Vagina (tissue), 2 donors: Measurements from ENCODE around the gene SBF2. TPM values are rescaled to one million over a fixed set of nuclear protein-coding genes. Genes with fewer than 3 reads are reported as not detected.

Source experiments
- DNase-seq, 2 donors: peaks; one replicate each; pipeline ENCODE4 v3.0.0-alpha.2; 2017; ENCODE audit errors: extremely low spot score in 2 of 2
- H3K27ac ChIP-seq: fragments of 200-600 bp; sonication (generic); one replicate; pipeline ENCODE4 v1.5.1; 2019
- H3K27me3 ChIP-seq: fragments of 200-600 bp; sonication (generic); one replicate; pipeline ENCODE4 v1.5.1; 2019
- H3K36me3 ChIP-seq, 2 donors: fragments of 200-600 bp; sonication (generic); one replicate each; pipeline ENCODE4 v1.5.1; 2017 to 2019
- H3K4me1 ChIP-seq: fragments of 200-600 bp; sonication (generic); one replicate; pipeline ENCODE4 v1.5.1; 2019
- H3K4me3 ChIP-seq, 2 donors: fragments of 200-600 bp; sonication (generic); 1 replicate in 1 of 2; 2 replicates in 1 of 2; pipeline ENCODE4 v1.5.1; 2016 to 2019
- H3K9me3 ChIP-seq: fragments of 200-600 bp; sonication (generic); one replicate; pipeline ENCODE4 v1.5.1; 2019
- CTCF ChIP-seq, 3 experiments: fragments of 450-650 bp in 2 of 3; fragments of 200-600 bp in 1 of 3; sonication (generic) in 1 of 3; IDR thresholded peaks; one replicate each; pipeline ENCODE4 v1.5.1; 2017 to 2019; ENCODE audit warnings: antibody characterized with exemption in 3 of 3, mild to moderate bottlenecking in 2 of 3, moderate library complexity in 2 of 3
- POLR2A ChIP-seq, 2 donors: fragments of 450-650 bp; IDR thresholded peaks; one replicate each; pipeline ENCODE4 v1.6.1; 2017; ENCODE audit warnings: antibody characterized with exemption in 2 of 2, mild to moderate bottlenecking in 2 of 2, moderate library complexity in 2 of 2
- POLR2AphosphoS5 ChIP-seq, 2 donors: sonication (generic); formaldehyde crosslinking; IDR thresholded peaks; one replicate each; pipeline ENCODE4 v1.9.0; 2017; ENCODE audit warnings: antibody characterized with exemption in 2 of 2, mild to moderate bottlenecking in 2 of 2, low read depth in 1 of 2; ENCODE audit not compliant: insufficient read depth in 1 of 2
- intact Hi-C: fragments of 100-400 bp; cut with DNase I; formaldehyde crosslinking; loops from one replicate; pipeline ENCODE4 v1.15.1; 2023
- total RNA-seq: library from RNA; depleted of rRNA; stranded (reverse); fragments of >200 nt; gene quantifications from one replicate; pipeline ENCODE4 v1.2.3, GENCODE V29; 2016

Gene SBF2
- total RNA-seq, 1 donor from 2014 or later: 69.5 TPM

GRCh38 chr11:10307400-10308200, 13.6 kb upstream of the SBF2 start:
- H3K4me1 ChIP-seq: peaks cover 44% of the 10 kb centered on the region
- no peaks in the 10 kb centered on the region for H3K9me3 ChIP-seq
- intact Hi-C loops: loop anchor here (5.0 to 10.0 kb wide), 4 partner anchors 323 to 693 kb away; no protein-coding TSS in a partner anchor
- TF ChIP-seq POLR2A (IDR thresholded peaks at IDR 0.05) (no peak), POLR2AphosphoS5 (IDR thresholded peaks at IDR 0.05; ENCODE audit: insufficient read depth in 1 of 2, low read depth in 1 of 2) (peak in 1 of 2 donors; percentile 82), CTCF (IDR thresholded peaks at IDR 0.05) (peak; percentile 87 to 99 (median 99))
- no peaks in the 10 kb centered on the region for H3K36me3 ChIP-seq
- DNase-seq: peak in 1 of 2 donors; percentile 94
- H3K27me3 ChIP-seq: no peaks in the 10 kb centered on the region
- H3K4me3 ChIP-seq: peak overlapping the region; percentile 84 to 85
- peak overlapping the region; percentile 96 for H3K27ac ChIP-seq

- Histone ChIP-seq H3K27ac (peak overlapping the region; percentile 96), H3K36me3 (no peaks in the 10 kb centered on the region), H3K4me1 (peaks cover 49% of the 10 kb centered on the region), H3K9me3 (no peaks in the 10 kb centered on the region), H3K27me3 (no peaks in the 10 kb centered on the region), H3K4me3 (peak overlapping the region; percentile 84 to 85)
- intact Hi-C loops: loop anchor here (5.0 to 10.0 kb wide), 4 partner anchors 322 to 692 kb away; no protein-coding TSS in a partner anchor
- DNase-seq: no peak
- TF ChIP-seq POLR2A (IDR thresholded peaks at IDR 0.05) (no peak), CTCF (IDR thresholded peaks at IDR 0.05) (no peak), POLR2AphosphoS5 (IDR thresholded peaks at IDR 0.05; ENCODE audit: insufficient read depth in 1 of 2, low read depth in 1 of 2) (no peak)
Measured at GRCh38 chr11:10307022-10307399, 13.0 kb upstream of the SBF2 start.

- H3K9me3 ChIP-seq: no peaks in the 10 kb centered on the region
- intact Hi-C loops: loop anchor here (5.0 to 10.0 kb wide), 4 partner anchors 321 to 691 kb away; no protein-coding TSS in a partner anchor
- TF ChIP-seq POLR2AphosphoS5 (IDR thresholded peaks at IDR 0.05; ENCODE audit: insufficient read depth in 1 of 2, low read depth in 1 of 2) (no peak), POLR2A (IDR thresholded peaks at IDR 0.05) (no peak), CTCF (IDR thresholded peaks at IDR 0.05) (no peak)
- peak overlapping the region; percentile 96 for H3K27ac ChIP-seq
- no peak for DNase-seq
- H3K27me3 ChIP-seq: no peaks in the 10 kb centered on the region
- peak overlapping the region; percentile 84 to 85 for H3K4me3 ChIP-seq
- H3K36me3 ChIP-seq: no peaks in the 10 kb centered on the region
- peaks cover 52% of the 10 kb centered on the region for H3K4me1 ChIP-seq
Measured at GRCh38 chr11:10305964-10306918, 12.2 kb upstream of the SBF2 start.

- TF ChIP-seq CTCF (IDR thresholded peaks at IDR 0.05) (no peak), POLR2AphosphoS5 (IDR thresholded peaks at IDR 0.05; ENCODE audit: insufficient read depth in 1 of 2, low read depth in 1 of 2) (peak in 1 of 2 donors; percentile 81)
Measured at GRCh38 chr11:10305262-10305963, 11.4 kb upstream of the SBF2 start.

More at GRCh38 chr11:10305262-10305963, 11.4 kb upstream of the SBF2 start:
- DNase-seq: no peak
- H3K4me1 ChIP-seq: peaks cover 52% of the 10 kb centered on the region
- H3K27me3 ChIP-seq: no peaks in the 10 kb centered on the region
- H3K9me3 ChIP-seq: no peaks in the 10 kb centered on the region
- peak overlapping the region; percentile 84 to 85 for H3K4me3 ChIP-seq
- no peaks in the 10 kb centered on the region for H3K36me3 ChIP-seq
- intact Hi-C loops: loop anchor here (5.0 to 10.0 kb wide), 4 partner anchors 321 to 691 kb away; no protein-coding TSS in a partner anchor
- H3K27ac ChIP-seq: peak overlapping the region; percentile 96
